SH-SY5Y (cell line): ENCODE measurements around the gene MTUS2.

Experiments
- GATA2 ChIP-seq: IDR thresholded peaks from 2 replicates; pipeline ENCODE4 v1.6.1; 2011; ENCODE audit warnings: mild to moderate bottlenecking, low read depth, low read length
- GATA3 ChIP-seq: IDR thresholded peaks from 2 replicates; pipeline ENCODE4 v1.6.1; 2011; ENCODE audit warnings: low read depth, mild to moderate bottlenecking, low read length, moderate library complexity

Gene MTUS2

DNA sequence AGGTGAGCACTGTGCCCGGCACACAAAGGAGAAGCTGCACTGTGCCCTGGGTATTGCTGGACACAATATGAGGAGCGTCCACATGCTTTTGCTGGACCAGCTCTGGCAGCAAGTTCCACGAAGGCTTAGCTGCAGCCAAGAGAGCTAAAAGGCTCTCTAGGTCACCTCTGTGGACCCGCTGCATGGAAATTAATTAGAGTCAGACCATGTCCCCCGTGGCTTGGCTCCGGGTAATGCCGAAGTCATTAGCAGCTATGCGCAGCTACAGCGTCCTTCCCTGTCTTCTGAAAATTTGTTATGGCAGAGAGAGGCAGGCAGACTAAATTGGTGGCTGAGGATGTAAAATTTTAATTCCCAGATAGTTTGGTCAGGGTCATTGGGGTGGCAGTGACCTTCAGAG is 503.8 kb downstream of the MTUS2 start:
- TF ChIP-seq GATA2 (no peak), GATA3 (no peak)

DNA sequence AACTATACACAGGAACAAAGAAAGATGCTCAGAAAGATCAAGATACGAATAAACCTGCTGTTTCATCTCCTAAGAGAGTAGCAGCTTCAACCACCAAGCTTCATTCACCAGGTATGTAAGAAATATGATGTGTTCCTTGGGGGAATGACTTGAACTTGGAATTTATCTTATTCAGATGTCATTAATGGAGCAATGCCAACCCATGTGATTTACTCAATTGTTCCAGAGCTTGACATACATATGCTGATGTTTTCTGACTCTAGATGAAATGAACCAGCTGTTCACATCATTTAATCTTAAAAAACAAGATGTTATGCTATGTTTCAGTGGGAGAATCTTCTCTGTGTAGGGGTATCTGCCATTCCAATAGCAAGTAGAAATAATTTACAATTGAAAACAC is 504.5 kb downstream of the MTUS2 start:
- TF ChIP-seq GATA2 = no peak
- no peak for TF ChIP-seq GATA3

DNA sequence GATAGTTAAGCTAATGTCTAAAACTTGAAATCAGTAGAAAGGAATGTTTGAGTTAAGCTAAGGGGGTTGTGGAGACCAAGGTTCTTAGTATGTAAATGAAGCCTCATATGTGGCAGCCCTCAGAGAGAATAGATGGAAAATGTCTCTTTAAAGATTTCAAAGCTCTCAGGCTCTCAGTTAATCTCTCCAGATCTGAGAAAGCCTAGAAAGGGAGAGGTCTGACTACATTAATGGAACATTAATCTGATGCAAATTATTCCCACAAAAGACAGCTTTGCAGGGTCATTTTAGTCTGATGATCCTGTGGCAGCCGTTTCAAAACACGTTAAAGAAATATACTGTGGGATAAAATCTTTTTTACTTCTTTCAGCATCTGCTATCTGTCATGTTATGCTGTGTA is 508.4 kb downstream of the MTUS2 start:
- TF ChIP-seq GATA3 (no peak), GATA2 (no peak)

DNA sequence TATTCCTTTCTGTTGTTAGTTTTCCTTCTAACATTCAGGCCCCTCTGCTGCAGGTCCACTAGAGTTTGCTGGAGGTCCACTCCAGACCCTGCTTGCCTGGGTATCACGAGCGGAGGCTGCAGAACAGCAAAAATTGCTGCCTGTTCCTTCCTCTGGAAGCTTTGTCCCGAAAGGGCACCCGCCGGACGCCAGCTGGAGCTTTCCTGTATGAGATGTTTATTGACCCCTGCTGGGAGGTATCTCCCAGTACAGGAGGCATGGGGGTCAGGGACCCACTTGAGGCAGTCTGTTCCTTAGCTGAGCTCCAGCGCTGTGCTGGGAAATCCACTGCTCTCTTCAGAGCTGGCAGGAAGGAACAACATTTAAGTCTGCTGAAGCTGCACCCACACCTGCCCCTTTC is 516.2 kb downstream of the MTUS2 start:
- no peak for TF ChIP-seq GATA2
- TF ChIP-seq GATA3 = no peak

DNA sequence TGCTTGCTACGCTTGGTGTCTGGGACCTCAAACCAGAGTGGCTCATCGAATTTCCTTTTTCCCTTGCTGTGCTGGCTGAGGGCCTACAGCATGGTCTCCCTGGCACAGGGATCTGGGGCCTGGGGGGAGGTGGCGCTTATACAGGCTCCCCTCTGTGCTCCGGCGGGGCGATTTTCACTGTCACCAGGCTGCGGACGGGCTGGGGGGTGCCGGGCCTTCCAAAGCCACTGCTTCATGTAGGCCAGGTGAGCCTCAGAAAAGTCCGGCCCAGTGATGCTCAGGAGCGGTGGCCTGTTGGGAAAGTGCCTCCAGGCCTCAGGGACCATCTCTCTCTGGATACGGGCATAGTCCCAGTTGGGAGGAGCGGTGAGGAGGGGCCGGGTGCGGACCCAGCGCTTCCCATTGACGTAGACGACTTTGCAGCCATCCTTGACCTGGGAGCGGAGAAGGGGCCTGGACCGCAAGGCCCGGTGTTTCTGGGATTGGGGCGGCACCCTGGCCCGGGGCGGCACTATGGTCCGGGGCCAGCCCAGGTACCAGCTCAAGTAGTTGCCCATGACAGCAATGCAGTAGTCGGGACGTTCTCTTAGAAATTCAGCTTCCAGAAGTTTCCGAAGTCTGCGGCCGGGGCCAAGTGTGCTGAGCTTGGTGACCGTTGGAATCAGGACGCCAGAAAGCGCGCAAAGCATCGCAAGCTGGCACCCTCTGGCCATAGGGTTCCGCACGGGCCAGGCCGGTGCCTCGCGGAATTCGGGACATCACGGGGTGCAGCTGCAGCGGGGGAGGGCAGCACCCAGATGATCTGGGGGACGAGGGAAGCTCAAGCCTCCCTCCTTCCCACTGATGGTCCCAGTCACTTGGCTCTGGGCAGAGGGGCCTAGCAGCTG is 519.5 kb downstream of the MTUS2 start:
- no peak for TF ChIP-seq GATA2
- no peak for TF ChIP-seq GATA3

DNA sequence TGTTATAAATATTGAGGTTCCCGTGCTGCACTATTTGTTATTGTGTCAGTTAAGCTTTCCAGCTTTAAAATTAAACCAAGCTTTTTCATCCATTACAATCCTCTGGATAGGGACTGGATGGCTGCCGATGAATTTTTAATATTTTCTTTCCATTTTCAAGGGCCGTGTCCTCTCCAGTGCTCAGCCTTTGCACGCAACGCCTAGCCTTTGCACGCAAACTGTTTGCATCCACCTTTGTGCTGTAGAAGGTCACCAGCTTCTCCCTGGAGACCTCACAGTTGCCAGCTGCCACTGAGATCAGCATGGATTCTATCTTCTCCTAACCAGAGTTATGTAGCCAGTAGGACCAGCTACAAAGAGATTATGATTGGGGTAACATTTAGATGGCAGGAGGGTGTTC is 534.9 kb downstream of the MTUS2 start:
- no peak for TF ChIP-seq GATA3
- TF ChIP-seq GATA2 = no peak

DNA sequence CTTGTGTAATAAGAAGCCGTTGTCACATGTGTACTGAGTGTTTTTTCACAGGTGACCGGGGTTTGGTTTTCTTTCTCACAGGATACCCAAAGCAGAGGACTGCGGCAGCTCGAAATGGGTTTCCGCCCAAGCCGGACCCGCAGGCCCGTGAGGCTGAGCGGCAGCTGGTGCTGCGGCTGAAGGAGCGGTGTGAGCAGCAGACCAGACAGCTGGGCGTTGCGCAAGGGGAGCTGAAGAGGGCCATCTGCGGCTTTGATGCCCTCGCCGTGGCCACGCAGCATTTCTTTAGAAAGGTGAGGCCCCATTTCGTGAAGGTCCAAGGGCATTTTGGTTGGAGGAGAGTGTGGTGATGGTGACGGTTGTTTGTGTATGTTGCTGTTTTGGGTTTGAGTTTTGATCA is 539.0 kb downstream of the MTUS2 start:
- TF ChIP-seq GATA3 (no peak), GATA2 (no peak)

DNA sequence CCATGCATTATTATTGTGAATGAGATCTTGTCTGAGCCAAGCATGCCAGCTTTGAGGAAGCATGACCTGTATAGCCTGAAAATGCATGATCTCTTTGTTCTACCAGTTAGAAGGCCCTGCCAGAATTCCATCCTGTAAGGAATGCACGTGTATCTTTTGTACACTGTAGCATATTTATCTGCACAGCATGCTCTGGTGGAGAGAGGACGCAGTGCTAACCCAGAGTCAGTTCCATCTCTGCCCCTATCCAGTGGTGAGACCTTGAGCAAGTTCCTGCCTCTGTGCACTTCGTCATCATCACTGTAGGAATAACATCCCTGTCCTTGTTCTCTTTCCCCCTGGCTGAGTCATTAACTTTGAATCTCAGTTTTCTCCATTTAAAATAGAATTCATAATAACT is 541.6 kb downstream of the MTUS2 start:
- TF ChIP-seq GATA2 (no peak), GATA3 (no peak)

DNA sequence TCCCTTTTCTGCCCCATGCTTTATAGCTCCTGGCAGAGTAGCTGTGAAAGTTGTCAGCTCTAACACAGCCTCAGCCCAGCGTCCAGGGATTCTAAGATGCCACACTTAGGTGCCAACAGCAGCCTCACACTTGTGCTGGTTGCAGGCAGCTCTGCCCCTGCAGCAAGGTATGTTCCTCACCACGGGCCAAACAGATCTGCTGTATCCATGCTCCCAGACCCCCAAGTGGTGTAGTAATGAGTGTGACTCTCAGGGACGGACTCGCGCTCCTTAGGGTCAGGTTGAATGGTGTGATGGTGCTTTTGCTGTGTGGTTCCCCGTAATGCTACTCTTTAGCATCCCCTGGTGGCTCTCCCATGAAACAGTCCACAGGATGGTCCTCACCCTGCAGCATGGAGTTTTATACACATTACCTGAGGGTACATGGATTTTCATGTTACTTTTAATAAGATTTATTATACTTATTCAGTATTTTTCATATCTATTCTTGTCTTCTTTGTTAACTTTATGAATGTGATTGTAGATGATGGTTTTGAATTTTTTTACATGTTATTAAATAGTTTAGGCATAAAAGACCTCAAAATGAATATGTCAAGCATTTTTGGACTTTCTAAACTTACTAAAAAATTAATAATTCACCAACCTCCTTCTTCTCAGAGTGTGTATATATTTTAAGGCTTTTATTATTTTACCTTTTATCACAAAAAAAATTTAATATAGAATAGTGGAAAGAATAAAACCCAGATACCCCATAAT is 542.9 kb downstream of the MTUS2 start:
- TF ChIP-seq GATA2 = no peak
- no peak for TF ChIP-seq GATA3

DNA sequence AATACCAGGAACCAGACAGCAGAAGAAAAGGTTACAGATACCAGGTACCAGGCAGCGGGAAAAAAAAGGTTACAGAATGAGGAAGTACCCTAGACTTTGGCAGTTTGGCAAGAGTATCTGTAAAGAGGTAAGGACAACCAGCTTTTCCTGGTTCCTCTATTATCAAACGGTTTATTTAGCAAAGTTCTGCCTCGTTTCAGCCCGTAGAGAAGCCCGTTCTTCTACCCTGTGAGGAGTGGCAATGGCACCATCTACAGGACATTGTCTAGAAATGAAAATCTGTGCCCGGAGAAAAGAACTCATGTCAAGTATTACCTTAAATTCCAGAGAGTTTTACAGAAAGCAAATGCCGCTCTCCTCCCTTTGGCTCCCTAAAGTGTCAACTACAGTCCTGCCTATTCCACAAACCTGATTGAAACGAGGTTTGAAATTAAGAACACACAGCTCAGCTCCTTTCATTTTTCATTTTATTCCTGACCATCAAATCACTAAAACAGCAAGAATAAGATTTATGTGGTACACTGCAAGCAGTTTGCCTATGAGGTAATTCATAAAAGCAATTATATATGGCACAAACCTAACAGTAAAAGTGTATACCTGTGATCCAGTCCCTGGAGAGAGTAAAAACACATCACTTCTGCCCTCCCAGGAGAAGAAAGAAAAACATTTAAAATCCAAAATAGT is 549.1 kb downstream of the MTUS2 start:
- TF ChIP-seq GATA3 (no peak), GATA2 (no peak)

DNA sequence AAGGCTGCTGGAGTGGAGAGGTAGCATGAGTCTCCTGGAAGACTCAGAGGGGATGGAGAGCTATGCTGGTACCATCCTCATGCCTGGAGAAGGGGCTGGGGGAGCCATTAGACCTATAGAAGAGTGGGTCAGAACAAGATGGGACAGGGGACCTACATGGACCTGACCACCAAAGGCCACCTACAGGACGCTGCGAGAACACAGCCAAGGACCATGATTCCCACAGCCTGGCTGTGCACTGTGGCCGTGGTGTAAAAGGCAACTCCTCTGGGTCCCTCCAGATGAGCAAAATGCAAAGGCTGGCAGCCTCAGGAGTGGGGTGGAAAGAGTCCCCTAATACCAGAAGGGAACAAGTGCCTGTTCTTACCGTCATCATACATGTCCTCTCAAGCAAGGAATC is 559.1 kb downstream of the MTUS2 start:
- TF ChIP-seq GATA3 = no peak
- no peak for TF ChIP-seq GATA2

DNA sequence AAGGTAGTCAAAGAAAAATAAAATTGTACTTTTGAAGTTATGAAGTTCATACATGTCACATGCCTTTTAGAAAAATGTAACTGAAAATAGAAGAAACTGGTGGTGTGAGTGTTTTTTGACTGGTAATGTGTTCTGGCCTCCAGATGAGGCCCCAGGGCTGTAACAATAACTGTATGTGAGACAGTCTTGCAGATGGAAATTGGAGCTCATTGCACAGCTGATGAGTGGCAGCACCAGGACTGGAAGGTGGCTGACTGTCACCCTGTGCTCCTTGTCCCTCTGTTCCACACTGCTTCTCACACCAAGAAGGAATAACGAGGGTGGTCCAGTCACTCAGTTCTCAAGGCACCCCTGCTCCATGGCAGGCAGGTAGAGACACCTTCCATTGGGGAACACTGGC is 559.7 kb downstream of the MTUS2 start:
- TF ChIP-seq GATA2 = no peak
- TF ChIP-seq GATA3 = no peak

DNA sequence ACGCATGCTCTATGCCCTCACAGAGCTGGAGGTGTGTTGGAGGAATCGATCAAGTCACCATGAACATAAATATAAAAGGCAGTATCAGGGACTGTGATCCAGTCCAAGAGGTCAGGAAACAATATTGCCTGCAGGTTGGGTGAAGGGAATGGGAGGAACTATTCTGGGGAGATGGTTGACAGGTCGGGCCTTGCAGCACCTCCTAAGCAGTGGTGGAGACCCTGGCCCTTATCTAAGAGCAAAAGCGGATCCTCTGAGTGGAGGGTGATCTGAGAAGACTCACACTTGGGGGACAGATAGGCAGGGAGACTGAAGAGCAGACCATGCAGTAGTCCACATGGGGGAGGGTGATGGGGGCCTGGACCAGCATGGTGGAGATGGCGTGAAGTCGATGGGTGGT is 561.9 kb downstream of the MTUS2 start:
- TF ChIP-seq GATA2 (no peak), GATA3 (no peak)

DNA sequence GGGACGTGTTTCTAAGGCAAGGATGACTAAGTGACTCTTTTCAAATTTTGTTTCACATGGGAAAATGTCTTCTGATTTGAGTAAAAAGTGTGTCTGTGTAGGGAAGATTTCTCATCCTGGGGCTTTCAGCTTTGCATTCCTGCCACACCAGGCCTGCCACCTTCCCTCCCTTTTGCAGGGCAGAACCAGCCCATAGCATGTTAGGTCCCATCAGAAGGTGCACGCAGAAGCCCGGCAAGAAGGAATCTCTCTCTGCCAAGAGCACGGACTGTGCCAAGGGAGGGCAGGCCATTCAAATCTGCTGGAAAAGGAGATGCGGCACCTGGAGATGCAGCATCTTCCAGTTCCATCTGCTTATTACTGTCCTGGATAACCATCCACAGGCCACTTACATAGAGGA is 563.3 kb downstream of the MTUS2 start:
- TF ChIP-seq GATA2 (no peak), GATA3 (no peak)
